DMS53 treated with DMSO at 0.1 percent for 48 hours (cell line): ENCODE data around the gene PRDM10.

Experiments used
- DNase-seq: peaks from one replicate; lab custom pipeline; 2025; ENCODE audit not compliant: unreplicated experiment; lab: John Stamatoyannopoulos, UW

The PRDM10 gene

DNA sequence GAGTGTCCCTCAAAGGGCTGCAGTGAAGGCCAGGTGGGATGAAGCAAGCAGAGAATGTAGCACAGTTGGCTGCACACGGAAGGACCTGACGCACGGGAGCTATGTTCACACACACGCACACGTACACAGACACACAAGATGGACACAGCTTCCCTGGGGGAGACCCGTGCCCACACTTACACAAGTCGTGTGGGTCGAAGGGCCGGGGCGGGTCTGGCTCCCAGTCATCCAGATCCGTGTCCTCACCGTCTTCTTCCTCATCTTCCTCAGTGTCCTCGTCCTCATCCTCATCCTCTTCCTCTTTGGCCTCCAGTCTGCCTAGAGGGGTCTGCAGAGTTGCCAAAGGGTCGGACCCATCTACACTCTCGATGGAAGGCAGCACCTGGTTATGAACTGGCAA is 55.7 kb downstream of the PRDM10 start:
- DNase-seq = no peak

DNA sequence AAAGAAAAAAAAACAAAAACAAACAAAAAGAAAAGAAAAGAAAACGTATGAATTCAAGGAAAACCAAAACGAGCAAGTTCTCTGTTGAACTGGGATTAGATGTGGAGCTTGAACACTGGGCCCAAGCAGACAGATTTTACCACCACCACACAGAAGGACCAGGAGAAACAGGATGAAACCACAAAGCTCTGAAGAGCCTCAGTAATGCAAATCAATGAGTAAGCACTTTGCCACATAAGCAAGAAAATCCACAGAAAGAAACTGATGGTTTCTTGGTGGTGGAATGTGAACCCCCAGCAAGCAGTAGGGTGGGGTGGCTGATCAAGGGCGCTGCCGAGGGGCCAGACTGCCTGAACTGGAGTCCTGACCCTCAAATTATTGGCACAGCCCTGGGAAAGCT is 56.4 kb downstream of the PRDM10 start:
- DNase-seq = no peak

DNA sequence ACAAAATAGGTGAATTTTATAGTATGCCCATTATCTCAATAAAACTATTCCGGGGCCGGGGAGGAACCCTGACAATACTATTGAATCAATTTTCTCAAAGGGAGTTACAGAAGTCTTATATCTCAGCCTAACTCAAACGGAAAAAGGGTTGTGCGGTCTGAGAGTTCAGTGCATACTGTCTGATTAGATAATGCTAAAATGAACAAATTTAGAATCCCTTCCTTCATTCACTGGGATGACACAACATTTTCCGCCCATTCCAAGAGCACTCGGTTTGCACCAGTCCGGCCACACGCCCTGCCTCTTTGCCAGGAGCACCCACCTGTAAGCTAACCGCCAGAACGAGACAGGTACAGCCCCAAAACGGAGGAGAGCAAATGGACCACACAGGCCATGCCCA is 57.3 kb downstream of the PRDM10 start:
- DNase-seq = no peak

DNA sequence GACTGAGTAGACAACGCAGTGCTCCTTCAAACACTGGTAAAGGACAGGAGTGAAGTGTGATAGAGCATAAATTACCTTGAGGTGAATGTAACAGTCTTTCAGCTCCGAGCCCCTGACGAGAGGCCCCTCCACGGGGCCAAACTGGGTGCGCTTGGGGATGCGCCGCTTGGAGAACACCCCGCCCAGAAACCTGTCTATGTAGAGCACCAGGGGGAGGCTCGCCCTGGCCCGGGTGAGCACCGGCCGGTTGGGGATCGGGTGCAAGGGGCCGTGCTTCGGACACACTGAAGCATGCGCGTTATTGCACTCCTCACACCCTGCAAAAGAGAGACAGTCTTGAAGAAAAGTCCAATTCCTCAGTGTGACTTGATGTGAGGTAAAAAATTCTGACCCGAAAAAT is 57.9 kb downstream of the PRDM10 start:
- no peak for DNase-seq

DNA sequence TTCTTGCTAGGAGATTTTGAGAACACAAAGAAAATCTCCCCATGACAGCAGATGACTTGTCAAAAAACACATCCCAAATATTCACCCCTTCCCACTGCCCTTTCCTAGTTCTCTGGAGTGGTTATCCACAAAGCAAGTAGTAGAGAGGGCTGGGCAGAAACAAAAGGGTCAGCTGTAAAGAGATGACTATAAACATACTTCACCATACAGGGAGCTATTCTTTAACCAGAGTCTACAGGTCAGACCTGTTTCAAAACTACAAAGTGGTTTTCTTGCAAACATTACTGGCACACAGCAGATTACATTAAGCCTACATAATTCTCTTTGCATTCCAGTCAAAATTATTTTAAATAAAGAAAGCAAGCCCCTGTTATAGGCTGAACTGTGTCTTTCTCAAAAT is 59.6 kb downstream of the PRDM10 start:
- DNase-seq = no peak

DNA sequence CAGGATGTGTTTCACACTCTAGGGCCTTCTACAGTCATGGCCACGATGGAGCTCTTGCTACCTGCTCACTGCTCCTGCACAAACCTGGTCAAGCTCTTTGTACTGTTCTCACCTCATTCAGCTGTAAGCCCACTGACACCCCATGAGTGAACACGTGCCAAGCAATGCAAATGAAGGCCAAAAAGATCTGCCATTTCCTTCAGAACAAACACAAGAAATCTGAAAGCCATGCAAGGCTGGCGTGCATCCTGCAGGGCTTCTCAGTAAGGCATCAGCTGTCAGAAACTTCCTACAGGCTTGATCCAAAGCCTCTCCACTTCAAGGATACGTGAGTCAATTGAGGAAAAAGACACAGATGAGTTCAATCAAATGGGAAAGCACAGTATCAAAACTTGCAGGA is 63.1 kb downstream of the PRDM10 start:
- DNase-seq = no peak

DNA sequence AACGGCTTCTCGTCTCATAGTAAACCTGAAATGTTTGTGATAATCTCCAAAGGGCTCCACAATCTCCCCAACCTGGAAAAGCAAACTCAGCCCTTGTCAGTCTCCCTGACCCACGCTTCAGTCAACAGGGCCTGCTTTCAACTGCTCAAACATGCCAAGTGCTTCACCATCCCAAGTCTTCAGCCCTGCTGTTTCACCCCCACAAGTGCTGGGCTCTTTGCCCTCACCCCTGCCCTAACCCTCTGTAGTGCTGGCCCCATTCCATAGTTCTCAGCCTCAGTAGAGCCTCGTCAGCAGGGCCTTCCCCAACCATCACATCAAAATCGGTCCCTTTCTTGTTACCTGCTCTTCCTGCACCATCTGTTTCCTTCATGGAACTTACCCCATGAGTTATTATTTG is 63.9 kb downstream of the PRDM10 start:
- DNase-seq = no peak

DNA sequence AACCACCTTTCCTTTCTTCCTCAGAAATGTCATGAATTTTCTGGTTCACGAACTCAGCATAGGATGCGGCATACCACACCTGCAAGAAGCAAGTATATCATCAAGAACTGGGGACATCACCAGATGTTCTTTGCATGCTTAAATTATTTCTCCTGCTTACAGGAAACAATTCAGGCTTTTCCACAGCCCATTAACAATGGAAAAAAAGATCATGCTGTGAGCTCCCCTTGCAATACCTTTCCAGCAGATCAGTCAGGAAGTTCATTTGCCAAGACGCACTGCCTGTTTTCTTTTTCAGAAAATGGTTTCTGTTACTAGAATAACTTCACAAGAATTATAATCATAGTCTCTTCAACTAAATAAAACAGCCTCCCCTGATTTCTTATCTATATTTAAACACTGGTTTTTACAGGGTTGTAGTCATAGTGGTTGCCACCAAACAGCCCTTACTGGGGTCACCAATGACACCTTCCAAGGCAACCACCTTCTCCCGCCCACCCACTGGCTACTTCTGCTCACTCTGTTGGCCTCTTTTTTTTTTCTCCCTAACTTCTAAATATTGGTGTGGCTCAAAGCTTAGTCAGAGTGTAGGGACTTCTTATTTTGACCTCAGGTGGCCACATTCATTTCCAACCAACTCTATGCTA is 64.9 kb downstream of the PRDM10 start:
- no peak for DNase-seq

DNA sequence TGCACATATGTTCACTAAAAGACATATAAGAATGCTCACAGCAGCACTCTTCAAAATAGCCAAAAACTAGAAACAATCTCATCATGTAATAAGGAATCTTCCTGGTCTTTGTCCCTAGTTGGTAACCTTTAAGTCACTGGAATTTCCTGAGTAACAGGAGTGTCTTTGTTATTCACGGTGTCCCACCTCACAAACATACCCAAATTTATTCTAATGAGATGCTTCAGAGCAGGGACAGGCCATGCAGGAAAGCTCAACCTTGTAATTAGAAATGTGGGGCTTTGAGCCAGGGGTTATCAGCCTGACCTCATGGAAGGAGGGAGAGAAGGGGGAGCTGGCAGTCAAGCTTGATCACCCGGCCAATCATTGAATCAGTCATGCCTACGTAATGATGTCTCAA is 66.9 kb downstream of the PRDM10 start:
- DNase-seq = no peak

DNA sequence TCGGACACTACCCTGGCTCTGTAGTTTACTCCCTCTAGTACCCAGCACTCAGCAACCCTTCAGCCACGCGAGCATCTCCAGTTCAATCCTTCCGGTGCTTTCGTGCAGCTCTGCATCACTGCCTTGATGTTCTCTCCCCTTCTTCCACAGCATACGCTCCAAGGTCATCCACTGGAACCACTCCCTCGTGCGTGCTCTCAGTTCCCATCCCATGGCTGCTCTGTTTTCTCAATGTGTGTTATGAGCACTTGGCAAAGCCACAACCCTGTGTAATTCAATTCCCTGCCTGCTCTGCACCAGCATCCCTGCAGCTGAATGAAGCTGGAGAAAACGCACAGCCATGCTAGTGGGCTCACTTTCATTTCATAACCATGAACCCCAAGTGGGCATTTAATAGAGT is 68.7 kb downstream of the PRDM10 start:
- DNase-seq = no peak

DNA sequence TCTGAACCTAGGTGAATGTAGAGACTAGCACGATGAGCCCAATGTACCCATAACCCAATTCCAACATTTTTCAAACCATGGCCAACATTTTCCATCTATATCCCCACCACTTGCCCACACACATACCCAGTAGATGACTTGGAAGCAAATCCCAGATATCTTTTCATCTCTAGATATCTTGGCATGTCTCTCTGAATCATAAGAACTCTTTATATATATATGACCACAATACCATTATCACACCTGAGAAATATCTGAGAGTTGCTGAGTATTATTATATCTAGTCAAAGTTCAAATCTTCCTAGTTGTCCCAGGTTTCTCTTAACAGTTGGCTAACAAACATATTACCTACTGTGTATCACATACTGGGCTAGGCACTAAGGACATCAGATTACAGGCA is 69.4 kb downstream of the PRDM10 start:
- DNase-seq = no peak

DNA sequence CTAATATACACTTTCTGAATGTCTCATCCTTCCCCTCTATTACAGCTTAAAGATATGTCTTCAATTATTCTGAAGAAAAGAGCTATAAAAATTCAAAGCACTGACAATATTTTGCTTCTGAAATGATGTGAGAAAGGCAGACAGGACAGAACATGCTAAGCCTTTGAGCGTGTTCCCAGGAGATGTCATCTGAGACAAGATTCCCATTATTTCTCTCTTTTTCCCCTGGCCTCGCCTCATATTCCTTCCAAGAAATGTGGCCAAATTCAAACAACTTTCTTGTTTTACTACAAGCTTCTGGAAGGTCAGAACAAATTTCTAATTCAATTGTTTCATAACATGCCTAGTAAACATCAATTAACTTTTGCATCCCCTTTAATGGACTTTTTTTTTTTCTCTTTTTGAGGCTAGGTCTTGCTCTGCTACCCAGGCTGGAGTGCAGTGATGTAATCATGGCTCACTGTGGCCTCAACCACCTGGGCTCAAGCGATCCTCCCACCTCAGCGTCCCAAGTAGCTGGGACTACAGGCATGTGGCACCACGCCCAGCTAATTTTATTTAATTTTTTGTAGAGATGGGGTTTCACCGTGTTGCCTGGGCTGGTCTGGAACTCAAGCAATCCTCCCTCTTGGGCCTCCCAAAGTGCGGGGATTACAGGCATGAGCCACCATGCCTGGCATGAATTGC is 70.1 kb downstream of the PRDM10 start:
- no peak for DNase-seq

DNA sequence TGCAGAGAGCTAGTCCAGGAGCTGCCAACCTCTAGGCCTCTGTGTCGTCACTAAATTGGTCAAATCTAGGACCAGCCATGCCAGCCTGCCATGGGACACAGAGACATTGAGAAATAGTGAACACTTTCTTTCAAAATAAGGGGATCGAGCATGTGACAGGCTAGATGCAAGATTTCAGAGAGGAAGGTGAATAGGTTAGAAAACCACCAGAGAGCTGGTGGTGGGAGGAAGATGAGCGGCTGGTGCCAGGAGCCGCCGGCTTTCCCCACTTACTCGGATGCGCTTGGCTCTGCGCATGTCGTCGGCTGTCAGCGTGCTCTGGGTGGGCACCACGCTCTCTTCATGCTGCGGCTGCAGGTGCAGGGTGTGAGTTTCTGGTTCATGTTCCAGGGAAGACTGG is 71.9 kb downstream of the PRDM10 start:
- DNase-seq = no peak

DNA sequence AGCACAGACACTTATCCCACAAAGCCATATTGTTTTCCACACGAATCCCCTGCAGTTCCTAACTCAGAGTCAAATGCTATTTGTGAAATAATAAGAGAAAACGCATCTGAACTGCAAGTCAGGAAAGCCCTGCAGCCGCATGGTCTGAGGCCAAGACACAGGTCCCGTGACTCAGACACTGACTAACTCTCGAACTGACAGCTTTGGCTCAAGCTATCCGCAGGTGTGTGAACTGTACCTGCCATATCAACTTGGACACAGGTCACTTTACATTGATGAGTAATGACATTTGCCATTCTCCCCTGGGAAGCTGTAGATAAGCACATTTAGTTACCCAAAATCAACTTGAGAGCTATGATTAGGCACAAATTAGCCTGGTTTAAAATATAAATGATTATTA is 72.3 kb downstream of the PRDM10 start:
- DNase-seq = no peak

DNA sequence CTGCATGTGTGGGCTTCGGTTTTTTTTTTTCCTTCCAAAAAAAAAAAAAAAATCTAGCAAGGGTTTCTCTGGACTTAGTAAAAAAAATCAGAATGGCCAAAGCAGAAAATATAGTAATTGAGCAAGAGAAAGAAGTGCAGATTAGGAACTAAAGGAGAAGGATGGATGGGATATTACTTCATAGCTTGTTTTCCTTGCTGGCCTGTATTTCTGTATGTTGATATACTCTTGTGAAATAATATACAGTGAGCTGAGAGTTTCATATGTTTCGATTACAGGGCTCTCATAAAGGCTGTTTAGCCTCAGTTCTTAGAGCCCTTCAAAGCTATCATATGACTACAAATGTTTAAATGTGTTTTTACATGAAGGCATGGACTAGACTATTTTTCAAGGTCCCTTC is 72.9 kb downstream of the PRDM10 start:
- no peak for DNase-seq

DNA sequence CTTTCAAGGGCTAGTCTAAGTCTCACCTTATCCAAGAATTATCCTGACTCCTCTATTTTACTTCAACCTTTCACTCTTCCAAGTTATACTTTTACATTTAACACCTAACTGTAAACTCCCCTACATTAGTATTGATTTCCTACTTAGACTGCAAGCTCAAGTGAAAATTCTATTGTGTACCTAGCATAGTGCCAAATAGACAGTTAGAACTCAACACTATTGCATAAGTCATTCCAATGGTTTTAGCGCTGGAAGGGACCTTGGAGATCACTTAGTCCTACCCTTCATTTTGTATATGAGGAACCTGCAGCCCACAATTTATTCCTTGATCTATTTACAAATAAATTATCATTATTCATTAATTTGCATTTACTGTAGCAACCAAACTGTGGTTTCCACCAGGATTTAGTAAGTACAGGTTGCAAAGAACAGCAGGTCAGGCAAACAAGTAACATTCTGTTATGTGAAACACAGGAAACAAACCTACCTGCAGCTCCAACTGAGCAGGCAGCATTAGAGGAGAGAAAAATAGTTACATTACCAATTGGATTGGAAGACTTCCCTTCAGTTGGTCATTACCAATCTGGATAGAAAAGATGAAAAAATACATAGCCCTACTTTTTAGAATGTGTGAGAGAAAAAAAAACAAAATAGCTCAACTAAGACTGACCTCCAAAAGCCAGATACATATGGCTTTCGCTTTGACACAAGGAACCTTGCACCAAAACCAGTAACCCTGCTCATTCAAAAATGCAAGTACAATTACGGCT is 73.5 kb downstream of the PRDM10 start:
- no peak for DNase-seq

DNA sequence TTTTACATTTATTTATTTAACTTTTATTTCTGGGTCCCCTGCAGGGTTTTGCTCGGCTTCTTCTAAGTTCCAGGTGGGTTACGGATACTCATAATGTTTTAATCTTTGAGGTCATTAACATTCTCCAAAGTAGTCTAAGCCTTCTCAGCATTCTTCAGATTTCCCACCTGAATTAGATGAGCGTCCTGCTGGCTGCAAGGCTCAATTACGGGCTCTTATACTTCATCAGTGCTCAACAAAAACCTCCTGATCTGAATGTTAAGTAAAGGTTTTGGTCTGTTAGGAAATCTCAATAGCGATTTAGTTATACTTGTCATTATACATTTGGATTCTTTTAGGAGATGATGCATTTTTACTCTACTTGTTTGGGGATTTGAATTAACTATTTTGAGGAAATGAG is 80.0 kb downstream of the PRDM10 start:
- no peak for DNase-seq

DNA sequence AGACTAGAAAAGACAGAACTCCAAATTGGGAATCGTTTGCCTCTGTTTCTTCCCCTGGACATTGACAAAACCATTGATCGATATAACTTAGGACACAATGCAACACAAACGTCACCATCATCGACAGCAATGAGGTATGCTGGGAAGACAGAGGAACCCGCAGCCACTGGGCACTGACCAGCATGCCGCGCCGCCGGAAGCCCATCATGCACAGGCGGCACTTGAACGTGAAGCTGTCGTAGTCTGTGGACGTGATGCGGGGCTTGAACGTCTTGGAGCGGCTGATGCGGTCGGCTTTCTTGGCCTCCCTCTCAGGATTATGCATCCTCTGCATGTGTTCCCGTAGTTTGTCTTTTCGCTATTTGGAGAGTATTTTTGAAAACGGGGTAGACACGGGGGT is 84.3 kb downstream of the PRDM10 start:
- no peak for DNase-seq

DNA sequence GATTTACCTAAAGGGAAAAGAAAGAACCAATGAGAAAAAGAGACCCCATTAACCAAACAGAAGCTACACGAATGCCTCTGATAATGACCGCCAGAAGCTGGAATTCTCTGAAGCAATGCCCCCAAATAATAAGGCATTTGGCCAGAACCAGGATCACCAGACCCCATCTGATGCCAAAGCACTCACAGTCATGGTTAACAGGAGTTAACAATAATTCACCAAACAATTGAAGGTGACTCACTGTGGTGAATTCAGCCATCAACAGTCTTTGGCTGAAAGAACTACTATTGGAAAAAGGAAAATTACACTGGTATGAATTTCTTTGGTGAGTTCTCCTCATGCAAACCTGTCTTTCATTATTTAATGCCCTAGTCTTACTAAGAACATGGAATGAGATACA is 85.4 kb downstream of the PRDM10 start:
- no peak for DNase-seq

DNA sequence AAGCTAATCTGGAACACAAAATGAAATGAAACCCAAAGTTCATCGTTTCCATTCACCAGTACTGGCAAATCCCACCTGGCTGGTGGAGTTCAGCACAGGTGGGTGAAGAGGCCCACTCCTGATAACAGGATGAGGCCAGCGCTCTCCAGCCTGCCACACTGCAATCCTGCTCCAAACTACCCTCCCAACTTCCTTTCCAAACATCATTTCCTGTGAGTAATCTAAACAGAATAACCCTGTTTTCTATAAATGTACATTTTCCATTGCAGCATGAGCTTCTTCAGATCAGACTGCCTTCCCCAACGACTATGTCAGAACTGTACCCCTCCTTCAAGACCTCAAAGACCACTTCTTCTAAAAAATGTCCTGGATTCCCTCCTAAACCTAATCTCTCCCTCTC is 91.3 kb downstream of the PRDM10 start:
- DNase-seq = no peak

DNA sequence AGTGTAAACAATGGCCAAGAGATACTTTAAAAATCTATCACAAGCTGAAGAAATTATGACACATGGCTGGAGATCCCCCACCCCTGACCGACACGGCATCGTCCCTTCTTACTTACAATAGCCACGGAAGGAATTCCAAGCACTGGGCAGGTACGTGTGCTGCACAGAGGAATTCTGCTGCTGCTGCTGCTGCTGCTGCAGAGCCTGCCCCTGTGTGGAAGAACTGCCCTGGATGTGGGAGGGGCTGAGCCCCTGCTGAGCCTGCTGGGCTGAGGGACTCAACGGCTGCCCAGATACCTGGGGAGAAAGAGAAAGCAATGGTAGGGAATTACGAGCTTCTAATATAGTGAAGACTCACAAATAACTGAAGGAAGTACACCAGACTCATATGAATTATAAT is 92.3 kb downstream of the PRDM10 start:
- DNase-seq = no peak

DNA sequence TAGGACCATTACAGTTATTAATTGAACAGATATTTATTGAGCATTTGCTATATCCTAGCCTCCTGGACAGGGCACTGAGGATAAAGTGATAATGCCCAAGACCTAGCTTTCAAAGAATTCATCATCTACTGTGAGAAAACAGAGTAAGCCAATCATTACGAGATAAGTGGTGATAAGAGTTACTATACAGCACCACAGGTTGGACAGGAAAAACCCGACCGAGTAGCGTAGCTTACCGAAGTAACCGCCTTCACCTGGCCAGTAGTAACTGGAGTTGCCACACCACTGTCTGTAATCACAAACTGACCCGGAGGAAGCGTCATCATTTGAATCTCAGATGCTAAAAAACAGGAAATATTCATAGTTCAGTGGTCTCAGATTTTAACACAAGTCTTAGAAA is 97.2 kb downstream of the PRDM10 start:
- DNase-seq = no peak
